Natural killer cell (primary cell): ENCODE results near the gene EGFL8. TPM values are rescaled to one million over a fixed set of nuclear protein-coding genes. Genes with fewer than 3 reads are reported as not detected.

Experiments
- ATAC-seq, 3 donors: fragments of 150-1000 bp in 2 of 3; fragments of 200-7000 bp in 1 of 3; cut with Tn5 transposase; 1 replicate in 1 of 3; 2 replicates in 2 of 3; pipeline ENCODE4 v1.10.0; 2021; ENCODE audit warnings: mild to moderate bottlenecking in 2 of 3, moderate library complexity in 2 of 3
- DNase-seq, 2 donors: peaks; one replicate each; pipeline versions ENCODE4 v3.0.0 to v3.0.0-alpha.2; 2013 to 2021; ENCODE audit warnings: mixed read lengths in 1 of 2
- H3K27ac ChIP-seq: one replicate; pipeline ENCODE4 v1.5.1; 2013; ENCODE audit warnings: mild to moderate bottlenecking, low read length
- H3K27me3 ChIP-seq: one replicate; pipeline ENCODE4 v1.6.1; 2013; ENCODE audit warnings: low read length; ENCODE audit not compliant: control insufficient read depth, insufficient read depth
- H3K36me3 ChIP-seq: one replicate; pipeline ENCODE4 v1.6.1; 2013; ENCODE audit warnings: low read length; ENCODE audit not compliant: control insufficient read depth, insufficient read depth
- H3K4me1 ChIP-seq: one replicate; pipeline ENCODE4 v1.6.1; 2013; ENCODE audit warnings: low read length; ENCODE audit not compliant: control insufficient read depth, insufficient read depth
- H3K4me3 ChIP-seq: one replicate; pipeline ENCODE4 v1.5.1; 2013; ENCODE audit warnings: low read length
- H3K9me3 ChIP-seq: one replicate; pipeline ENCODE4 v1.6.1; 2013; ENCODE audit warnings: low read length; ENCODE audit not compliant: control insufficient read depth, insufficient read depth
- H3K27ac Mint-ChIP-seq, 2 donors: one replicate each; pipeline ENCODE4 v1.8.0; 2022; ENCODE audit warnings: mild to moderate bottlenecking in 2 of 2, mixed read lengths in 2 of 2, moderate library complexity in 1 of 2
- H3K27me3 Mint-ChIP-seq, 2 donors: one replicate each; pipeline ENCODE4 v1.8.0; 2022; ENCODE audit warnings: low read depth in 2 of 2, mixed read lengths in 2 of 2
- H3K36me3 Mint-ChIP-seq: one replicate; pipeline ENCODE4 v1.8.0; 2022; ENCODE audit warnings: mixed read lengths
- H3K4me1 Mint-ChIP-seq, 2 donors: one replicate each; pipeline ENCODE4 v1.8.0; 2022; ENCODE audit warnings: mixed read lengths in 2 of 2
- H3K4me3 Mint-ChIP-seq: one replicate; pipeline ENCODE4 v1.8.0; 2022; ENCODE audit warnings: mild to moderate bottlenecking, moderate library complexity, mixed read lengths
- H3K9me3 Mint-ChIP-seq, 2 donors: one replicate each; pipeline ENCODE4 v1.8.0; 2022; ENCODE audit warnings: mixed read lengths in 2 of 2
- WGBS: methylation state at CpG from one replicate; pipeline ENCODE4 v1.1.7; 2013; ENCODE audit warnings: missing lambda C conversion rate; ENCODE audit not compliant: insufficient coverage; 5-methylcytosine and 5-hydroxymethylcytosine counted together
- intact Hi-C: fragments of 100-400 bp; cut with micrococcal nuclease; formaldehyde crosslinking; loops from one replicate; pipeline ENCODE4 v1.14.2; 2022
- total RNA-seq, 4 donors: library from RNA; stranded (reverse); fragments of 120-200 nt in 1 of 4; gene quantifications; one replicate each; pipeline versions ENCODE4 v1.2.3 to v1.2.4, GENCODE V29; 2013 to 2022
- TF ChIP-seq, protein P1 (sequence below): fragments of 200-600 bp; IDR thresholded peaks from one replicate; pipeline ENCODE4 v1.8.0; 2022; ENCODE audit warnings: antibody characterized with exemption

Gene EGFL8
- total RNA-seq, 3 donors from 2014 or later (not counting 1 experiment from before 2014, with no cell fraction given) = 18.2 to 22.9 (median 20.1) TPM

DNA sequence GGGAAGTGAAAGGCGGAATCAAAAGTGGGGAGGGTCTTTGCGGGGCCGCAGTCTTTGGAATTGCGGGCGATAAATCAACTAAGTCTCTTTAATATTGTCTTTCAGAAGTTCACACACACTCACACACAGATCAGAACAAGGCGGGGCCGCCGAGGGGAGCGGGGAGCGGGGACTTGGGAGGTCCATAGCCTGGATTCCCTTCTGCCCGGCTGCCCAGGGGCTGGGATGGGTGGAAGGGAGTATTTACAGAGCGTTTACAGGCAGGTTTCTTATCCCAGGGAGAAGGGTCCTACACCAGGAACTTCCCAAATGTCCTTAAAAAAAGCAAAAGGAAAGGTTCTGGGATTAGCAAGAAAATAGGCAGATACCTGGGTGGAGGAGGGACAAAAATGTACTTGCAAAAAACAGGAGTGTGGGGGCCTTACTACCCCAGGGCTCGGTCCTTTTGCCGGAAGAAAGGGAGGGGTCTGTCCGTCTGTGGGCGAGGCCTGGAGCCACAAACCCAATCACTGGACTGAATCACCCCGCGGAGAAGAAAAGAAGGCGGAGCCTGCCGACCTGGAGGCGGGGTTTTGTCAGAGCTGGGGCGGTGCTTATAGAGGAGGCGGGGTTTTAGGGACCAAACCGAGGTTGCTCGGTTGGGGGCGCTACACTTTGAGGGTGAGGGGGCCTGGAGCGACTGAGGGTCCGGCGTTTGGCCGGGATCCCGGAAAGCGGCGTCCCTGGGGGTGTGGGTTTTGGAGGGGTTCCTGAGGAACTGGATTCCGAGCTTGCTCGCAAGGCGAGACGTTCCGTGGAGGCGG is 15.9 kb upstream of the EGFL8 start:
- peak; percentile 78 to 86 for DNase-seq

DNA sequence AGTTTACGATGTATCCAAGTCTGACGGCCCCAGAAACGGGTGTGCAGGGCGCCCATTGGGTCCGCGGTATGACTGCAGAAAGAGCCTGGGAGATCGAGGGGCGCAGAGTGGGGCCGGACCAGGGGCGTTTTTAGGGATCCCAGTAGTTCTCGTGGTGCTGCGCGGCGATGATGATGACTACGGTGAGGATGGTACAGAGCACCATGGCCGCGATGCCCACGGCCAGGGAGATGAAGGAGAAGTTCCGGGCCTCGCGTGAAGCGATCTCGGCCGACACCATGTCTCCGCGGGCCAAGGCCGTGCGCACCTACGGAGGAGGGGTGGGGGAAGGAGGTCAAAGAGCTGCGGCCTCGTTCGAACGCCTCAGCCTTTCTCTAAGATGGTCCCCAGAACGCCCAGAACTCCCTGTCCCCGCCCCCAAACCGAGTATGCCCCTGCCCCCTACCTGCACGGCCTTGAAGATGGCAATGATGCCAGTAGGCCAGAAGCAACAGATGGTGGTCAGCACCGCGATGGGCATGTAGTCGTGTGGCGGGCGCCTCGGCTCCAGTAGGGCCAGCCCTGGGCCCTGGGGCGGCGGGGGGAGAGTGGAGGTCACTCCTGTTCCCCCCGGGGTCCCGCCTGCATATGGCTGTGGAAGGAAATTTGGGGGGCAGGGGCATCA is 15.2 kb upstream of the EGFL8 start:
- Histone ChIP-seq H3K9me3 (peaks cover 3% of the 10 kb centered on the region), H3K4me3 (peak overlapping the region; percentile 29), H3K4me1 (peaks cover 40% of the 10 kb centered on the region), H3K36me3 (no peaks in the 10 kb centered on the region), H3K27ac (peak overlapping the region; percentile 8), H3K27me3 (peaks cover 21% of the 10 kb centered on the region)
- Mint-ChIP-seq H3K9me3 (no peaks in the 10 kb centered on the region), H3K27me3 (peaks cover 20 to 37% of the 10 kb centered on the region in 2 donors), H3K36me3 (no peaks in the 10 kb centered on the region), H3K27ac (peak overlapping the region; percentile 80 to 91), H3K4me3 (peak overlapping the region; percentile 91), H3K4me1 (peaks cover 39 to 59% of the 10 kb centered on the region in 2 donors)
- 44% methylated on average over 47 of the region's 47 CpGs for WGBS
- intact Hi-C loops = loop anchor here (2.0 kb wide), 1 partner anchor 18 kb away; the partner anchor contains the start of gene FKBPL
- ATAC-seq = peak; percentile 3 to 28 (median 19)
- peak in 1 of 2 donors; percentile 32 for DNase-seq
- TF ChIP-seq, protein P1, sequence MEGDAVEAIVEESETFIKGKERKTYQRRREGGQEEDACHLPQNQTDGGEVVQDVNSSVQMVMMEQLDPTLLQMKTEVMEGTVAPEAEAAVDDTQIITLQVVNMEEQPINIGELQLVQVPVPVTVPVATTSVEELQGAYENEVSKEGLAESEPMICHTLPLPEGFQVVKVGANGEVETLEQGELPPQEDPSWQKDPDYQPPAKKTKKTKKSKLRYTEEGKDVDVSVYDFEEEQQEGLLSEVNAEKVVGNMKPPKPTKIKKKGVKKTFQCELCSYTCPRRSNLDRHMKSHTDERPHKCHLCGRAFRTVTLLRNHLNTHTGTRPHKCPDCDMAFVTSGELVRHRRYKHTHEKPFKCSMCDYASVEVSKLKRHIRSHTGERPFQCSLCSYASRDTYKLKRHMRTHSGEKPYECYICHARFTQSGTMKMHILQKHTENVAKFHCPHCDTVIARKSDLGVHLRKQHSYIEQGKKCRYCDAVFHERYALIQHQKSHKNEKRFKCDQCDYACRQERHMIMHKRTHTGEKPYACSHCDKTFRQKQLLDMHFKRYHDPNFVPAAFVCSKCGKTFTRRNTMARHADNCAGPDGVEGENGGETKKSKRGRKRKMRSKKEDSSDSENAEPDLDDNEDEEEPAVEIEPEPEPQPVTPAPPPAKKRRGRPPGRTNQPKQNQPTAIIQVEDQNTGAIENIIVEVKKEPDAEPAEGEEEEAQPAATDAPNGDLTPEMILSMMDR = no peak

More for the DNA sequence above, 15.9 kb upstream of the EGFL8 start:
- no peaks in the 10 kb centered on the region for H3K36me3 ChIP-seq
- WGBS = 11% methylated on average over 35 of the region's 39 CpGs
- Mint-ChIP-seq H3K27me3 (peaks cover 20 to 37% of the 10 kb centered on the region in 2 donors), H3K4me3 (peak overlapping the region; percentile 91), H3K4me1 (peaks cover 32 to 52% of the 10 kb centered on the region in 2 donors), H3K27ac (peak overlapping the region; percentile 80 to 91), H3K36me3 (no peaks in the 10 kb centered on the region), H3K9me3 (no peaks in the 10 kb centered on the region)
- peaks cover 32% of the 10 kb centered on the region for H3K4me1 ChIP-seq
- peak; percentile 90 to 94 (median 94) for ATAC-seq
- peaks cover 3% of the 10 kb centered on the region for H3K9me3 ChIP-seq
- peak overlapping the region; percentile 8 for H3K27ac ChIP-seq
- peaks cover 21% of the 10 kb centered on the region for H3K27me3 ChIP-seq
- H3K4me3 ChIP-seq = peak overlapping the region; percentile 29
- TF ChIP-seq, protein P1 = peak; percentile 50
- intact Hi-C loops = loop anchor here (1.0 to 2.0 kb wide), 2 partner anchors 18 to 28 kb away; partner anchors contain the start of genes AGPAT1 and FKBPL

DNA sequence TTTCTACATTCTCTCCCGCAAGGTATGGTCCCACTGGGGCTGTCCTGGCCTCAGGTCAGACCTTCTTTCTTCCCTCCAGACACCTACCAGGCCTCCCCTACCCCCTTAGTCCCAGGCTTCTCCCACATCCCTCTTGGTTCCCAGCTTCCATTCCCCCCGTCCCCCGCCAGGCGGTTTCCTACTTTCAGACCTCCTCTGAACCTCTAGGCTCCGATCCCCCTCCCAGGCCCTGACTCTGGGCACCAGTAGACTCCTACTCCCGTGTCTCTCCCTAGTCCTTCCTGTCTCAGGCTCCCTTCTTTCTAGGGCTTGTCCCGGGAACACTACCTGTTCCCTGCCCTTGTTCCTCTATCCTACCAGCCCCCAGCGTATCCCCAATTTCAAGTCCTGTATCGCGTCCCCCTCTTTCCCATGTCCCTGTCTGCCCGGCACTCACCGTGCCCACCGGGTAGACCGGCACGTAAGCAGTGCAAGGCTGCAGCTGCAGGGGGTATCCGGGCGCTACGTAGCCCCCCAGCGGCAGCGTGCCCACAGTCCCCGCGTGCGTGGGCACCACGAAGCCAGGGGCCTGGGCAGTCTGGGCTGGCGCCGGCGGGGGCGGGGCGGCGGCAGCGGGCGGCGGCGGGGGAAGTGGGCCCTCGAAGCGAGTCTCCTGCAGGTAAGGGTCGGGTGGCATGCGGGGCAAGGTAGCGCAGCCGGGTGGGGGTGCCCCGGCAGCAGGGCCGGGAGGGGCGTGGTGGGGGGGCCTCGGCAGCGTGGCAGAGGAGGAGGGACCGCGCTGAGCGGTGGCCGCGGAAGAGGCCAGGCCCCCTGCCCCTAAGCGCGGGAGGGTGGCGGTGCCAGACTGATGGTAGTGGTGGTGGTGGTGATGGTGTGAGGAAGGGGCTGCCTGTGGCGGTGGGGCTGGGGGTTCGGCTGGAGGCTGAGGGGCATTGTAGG is 14.2 kb upstream of the EGFL8 start:
- Histone ChIP-seq H3K27me3 (peaks cover 21% of the 10 kb centered on the region), H3K4me3 (no peak overlapping the region), H3K4me1 (peaks cover 49% of the 10 kb centered on the region), H3K27ac (no peak overlapping the region), H3K9me3 (peaks cover 3% of the 10 kb centered on the region), H3K36me3 (no peaks in the 10 kb centered on the region)
- peak overlapping the region; percentile 23 to 98 for H3K27ac Mint-ChIP-seq
- H3K27me3 Mint-ChIP-seq = peaks cover 20 to 37% of the 10 kb centered on the region in 2 donors
- peaks cover 48 to 69% of the 10 kb centered on the region in 2 donors for H3K4me1 Mint-ChIP-seq
- no peak for ATAC-seq
- TF ChIP-seq, protein P1 = no peak
- 51% methylated on average over 55 of the region's 55 CpGs for WGBS
- no peaks in the 10 kb centered on the region for H3K36me3 Mint-ChIP-seq
- H3K9me3 Mint-ChIP-seq = no peaks in the 10 kb centered on the region
- H3K4me3 Mint-ChIP-seq = peak overlapping the region; percentile 52
- no peak for DNase-seq
- intact Hi-C loops = loop anchor here (2.0 kb wide), 1 partner anchor 19 kb away; the partner anchor contains the start of gene FKBPL
